ENCODE data around the gene TMEM150B. TPM values are rescaled to one million over a fixed set of nuclear protein-coding genes. Genes with fewer than 3 reads are reported as not detected.
A peak's percentile ranks its signal among the peaks of the same experiment; 100 is the strongest.

TMEM150B gene
- total RNA-seq, 3 donors from 2014 or later, result not detected

GRCh38 chr19:55347442-55348009, 22.4 kb upstream of the TMEM150B start:
- DNase-seq, result no peak
- peaks cover 6% of the 10 kb centered on the region for H3K36me3 Mint-ChIP-seq (ENCODE audit: insufficient read depth)
- no peak for ATAC-seq
- peaks cover 4% of the 10 kb centered on the region for H3K4me1 Mint-ChIP-seq (ENCODE audit: low read depth)
- H3K9me3 Mint-ChIP-seq, result no peaks in the 10 kb centered on the region
- peaks cover 23% of the 10 kb centered on the region for H3K27me3 Mint-ChIP-seq (ENCODE audit: low read depth)
- H3K4me3 Mint-ChIP-seq, result no peak overlapping the region

- H3K4me1 Mint-ChIP-seq (ENCODE audit: low read depth), result peaks cover 3% of the 10 kb centered on the region
- H3K9me3 Mint-ChIP-seq, result no peaks in the 10 kb centered on the region
- H3K4me3 Mint-ChIP-seq, result no peak overlapping the region
- H3K27me3 Mint-ChIP-seq (ENCODE audit: low read depth), result peaks cover 16% of the 10 kb centered on the region
- DNase-seq (no peak), ATAC-seq (no peak)
- H3K36me3 Mint-ChIP-seq (ENCODE audit: insufficient read depth), result peaks cover 6% of the 10 kb centered on the region
Observed at GRCh38 chr19:55346725-55347441, 21.7 kb upstream of the TMEM150B start.

GRCh38 chr19:55345818-55346724, 20.9 kb upstream of the TMEM150B start:
- no peak for ATAC-seq
- no peak overlapping the region for H3K4me3 Mint-ChIP-seq
- H3K36me3 Mint-ChIP-seq (ENCODE audit: insufficient read depth), result peaks cover 6% of the 10 kb centered on the region
- H3K4me1 Mint-ChIP-seq (ENCODE audit: low read depth), result peaks cover 4% of the 10 kb centered on the region
- DNase-seq, result no peak
- H3K27me3 Mint-ChIP-seq (ENCODE audit: low read depth), result peaks cover 8% of the 10 kb centered on the region
- no peaks in the 10 kb centered on the region for H3K9me3 Mint-ChIP-seq

- no peak for DNase-seq
- Mint-ChIP-seq H3K9me3 (no peaks in the 10 kb centered on the region), H3K27me3 (ENCODE audit: low read depth) (peaks cover under 1% of the 10 kb centered on the region), H3K4me1 (ENCODE audit: low read depth) (peaks cover 12% of the 10 kb centered on the region), H3K4me3 (no peak overlapping the region), H3K36me3 (ENCODE audit: insufficient read depth) (peaks cover 6% of the 10 kb centered on the region)
- no peak for ATAC-seq
Observed at GRCh38 chr19:55345101-55345817, 20.1 kb upstream of the TMEM150B start.

GRCh38 chr19:55344444-55344843, 19.3 kb upstream of the TMEM150B start:
- Mint-ChIP-seq H3K36me3 (ENCODE audit: insufficient read depth) (peaks cover 6% of the 10 kb centered on the region), H3K9me3 (no peaks in the 10 kb centered on the region), H3K4me3 (no peak overlapping the region), H3K27me3 (ENCODE audit: low read depth) (no peaks in the 10 kb centered on the region), H3K4me1 (ENCODE audit: low read depth) (peaks cover 15% of the 10 kb centered on the region)
- ATAC-seq (no peak), DNase-seq (no peak)

GRCh38 chr19:55341595-55342531, 16.7 kb upstream of the TMEM150B start:
- no peak for ATAC-seq
- no peaks in the 10 kb centered on the region for H3K9me3 Mint-ChIP-seq
- H3K4me1 Mint-ChIP-seq (ENCODE audit: low read depth), result peaks cover 22% of the 10 kb centered on the region
- no peak for DNase-seq
- H3K36me3 Mint-ChIP-seq (ENCODE audit: insufficient read depth), result peaks cover 6% of the 10 kb centered on the region
- H3K4me3 Mint-ChIP-seq, result peak overlapping the region; percentile 38
- H3K27me3 Mint-ChIP-seq (ENCODE audit: low read depth), result no peaks in the 10 kb centered on the region

GRCh38 chr19:55341171-55341588, 16.0 kb upstream of the TMEM150B start:
- DNase-seq (peak; percentile 29), ATAC-seq (no peak)
- Mint-ChIP-seq H3K36me3 (ENCODE audit: insufficient read depth) (peaks cover 6% of the 10 kb centered on the region), H3K4me3 (peak overlapping the region; percentile 80), H3K4me1 (ENCODE audit: low read depth) (peaks cover 22% of the 10 kb centered on the region), H3K27me3 (ENCODE audit: low read depth) (no peaks in the 10 kb centered on the region), H3K9me3 (no peaks in the 10 kb centered on the region)

GRCh38 chr19:55340784-55341147, 15.6 kb upstream of the TMEM150B start:
- H3K27me3 Mint-ChIP-seq (ENCODE audit: low read depth), result no peaks in the 10 kb centered on the region
- peak overlapping the region; percentile 80 for H3K4me3 Mint-ChIP-seq
- peaks cover 22% of the 10 kb centered on the region for H3K4me1 Mint-ChIP-seq (ENCODE audit: low read depth)
- no peak for ATAC-seq
- DNase-seq, result no peak
- peaks cover 6% of the 10 kb centered on the region for H3K36me3 Mint-ChIP-seq (ENCODE audit: insufficient read depth)
- H3K9me3 Mint-ChIP-seq, result no peaks in the 10 kb centered on the region

- H3K4me1 Mint-ChIP-seq (ENCODE audit: low read depth), result peaks cover 22% of the 10 kb centered on the region
- H3K27me3 Mint-ChIP-seq (ENCODE audit: low read depth), result peaks cover under 1% of the 10 kb centered on the region
- peak overlapping the region; percentile 89 for H3K4me3 Mint-ChIP-seq
- ATAC-seq, result no peak
- H3K9me3 Mint-ChIP-seq, result no peaks in the 10 kb centered on the region
- H3K36me3 Mint-ChIP-seq (ENCODE audit: insufficient read depth), result peaks cover 3% of the 10 kb centered on the region
- no peak for DNase-seq
Observed at GRCh38 chr19:55339889-55340783, 15.0 kb upstream of the TMEM150B start.

- ATAC-seq (peak; percentile 87), DNase-seq (peak; percentile 100)
- H3K4me3 Mint-ChIP-seq, result peak within 1 kb of the TSS; percentile 89
- peaks cover 2% of the 10 kb centered on the region for H3K27me3 Mint-ChIP-seq (ENCODE audit: low read depth)
- H3K36me3 Mint-ChIP-seq (ENCODE audit: insufficient read depth), result no peaks in the 10 kb centered on the region
- H3K9me3 Mint-ChIP-seq, result no peaks in the 10 kb centered on the region
- peaks cover 22% of the 10 kb centered on the region for H3K4me1 Mint-ChIP-seq (ENCODE audit: low read depth)
Observed at GRCh38 chr19:55339105-55339888, 14.2 kb upstream of the TMEM150B start, which contains the start of gene KMT5C. Gene KMT5C (plus strand): TSS chr19:55339876. CDS start chr19:55341937, 2,061 bp downstream.

GRCh38 chr19:55336101-55336500, 11.0 kb upstream of the TMEM150B start:
- Mint-ChIP-seq H3K9me3 (no peaks in the 10 kb centered on the region), H3K4me1 (ENCODE audit: low read depth) (peaks cover 18% of the 10 kb centered on the region), H3K27me3 (ENCODE audit: low read depth) (peaks cover 12% of the 10 kb centered on the region), H3K4me3 (no peak overlapping the region), H3K36me3 (ENCODE audit: insufficient read depth) (no peaks in the 10 kb centered on the region)
- DNase-seq, result no peak
- ATAC-seq, result no peak

- H3K9me3 Mint-ChIP-seq, result no peaks in the 10 kb centered on the region
- ATAC-seq, result no peak
- DNase-seq, result no peak
- no peak overlapping the region for H3K4me3 Mint-ChIP-seq
- peaks cover 14% of the 10 kb centered on the region for H3K27me3 Mint-ChIP-seq (ENCODE audit: low read depth)
- peaks cover 5% of the 10 kb centered on the region for H3K4me1 Mint-ChIP-seq (ENCODE audit: low read depth)
- no peaks in the 10 kb centered on the region for H3K36me3 Mint-ChIP-seq (ENCODE audit: insufficient read depth)
Observed at GRCh38 chr19:55333870-55334269, 8.7 kb upstream of the TMEM150B start.

Measured in activated T-cell treated with anti-CD3 and anti-CD28 coated beads, Interleukin-2, amount 50 U/mL, for 4 hours (primary cell).